ENCODE data around the gene CAP2.

- TF ChIP-seq, protein P1, sequence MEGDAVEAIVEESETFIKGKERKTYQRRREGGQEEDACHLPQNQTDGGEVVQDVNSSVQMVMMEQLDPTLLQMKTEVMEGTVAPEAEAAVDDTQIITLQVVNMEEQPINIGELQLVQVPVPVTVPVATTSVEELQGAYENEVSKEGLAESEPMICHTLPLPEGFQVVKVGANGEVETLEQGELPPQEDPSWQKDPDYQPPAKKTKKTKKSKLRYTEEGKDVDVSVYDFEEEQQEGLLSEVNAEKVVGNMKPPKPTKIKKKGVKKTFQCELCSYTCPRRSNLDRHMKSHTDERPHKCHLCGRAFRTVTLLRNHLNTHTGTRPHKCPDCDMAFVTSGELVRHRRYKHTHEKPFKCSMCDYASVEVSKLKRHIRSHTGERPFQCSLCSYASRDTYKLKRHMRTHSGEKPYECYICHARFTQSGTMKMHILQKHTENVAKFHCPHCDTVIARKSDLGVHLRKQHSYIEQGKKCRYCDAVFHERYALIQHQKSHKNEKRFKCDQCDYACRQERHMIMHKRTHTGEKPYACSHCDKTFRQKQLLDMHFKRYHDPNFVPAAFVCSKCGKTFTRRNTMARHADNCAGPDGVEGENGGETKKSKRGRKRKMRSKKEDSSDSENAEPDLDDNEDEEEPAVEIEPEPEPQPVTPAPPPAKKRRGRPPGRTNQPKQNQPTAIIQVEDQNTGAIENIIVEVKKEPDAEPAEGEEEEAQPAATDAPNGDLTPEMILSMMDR (IDR thresholded peaks at IDR 0.05), result no peak
- no peak for TF ChIP-seq POLR2A (IDR thresholded peaks at IDR 0.05)
These were observed 57.4 kb downstream of the CAP2 start for GRCh38 chr6:17450832-17451231.
